HepG2 (cell line): Measurements from ENCODE around the gene FAM174C. TPM values are rescaled to one million over a fixed set of nuclear protein-coding genes. Genes with fewer than 3 reads are reported as not detected.

ENCODE experiments used
- BCLAF1 ChIP-seq: fragments of 450-650 bp; IDR thresholded peaks from 2 replicates; pipeline ENCODE4 v1.6.1; 2017; ENCODE audit warnings: mild to moderate bottlenecking
- BHLHE40 ChIP-seq: IDR thresholded peaks from 2 replicates; pipeline ENCODE4 v1.6.1; 2011; ENCODE audit warnings: low read length, improper control_type of control experiment
- ETV6 ChIP-seq: sonication (generic); formaldehyde crosslinking; conservative IDR thresholded peaks from 2 replicates; pipeline ENCODE4 v1.4.0; 2020; ENCODE audit warnings: missing genetic modification reagents
- GATAD2A ChIP-seq: IDR thresholded peaks from 2 replicates; pipeline ENCODE4 v1.6.1; 2016
- HIC2 ChIP-seq: sonication (generic); formaldehyde crosslinking; IDR thresholded peaks from 2 replicates; pipeline ENCODE4 v1.9.0; 2022; ENCODE audit warnings: low read depth, missing genetic modification reagents
- HNRNPH1 ChIP-seq: fragments of 200-400 bp; formaldehyde crosslinking; optimal IDR thresholded peaks from 2 replicates; pipeline ENCODE3; 2017; ENCODE audit warnings: mild to moderate bottlenecking, low read depth, low read length
- NCOA5 ChIP-seq: sonication (generic); formaldehyde crosslinking; IDR thresholded peaks from 2 replicates; pipeline ENCODE4 v1.4.0; 2020; ENCODE audit warnings: missing genetic modification reagents
- NKX3-1 ChIP-seq: sonication (generic); formaldehyde crosslinking; IDR thresholded peaks from 2 replicates; pipeline ENCODE4 v1.5.0; 2020; ENCODE audit warnings: missing genetic modification reagents
- SRSF4 ChIP-seq: fragments of 200-400 bp; formaldehyde crosslinking; IDR thresholded peaks from one replicate; pipeline ENCODE4 v1.6.1; 2018; ENCODE audit warnings: mild to moderate bottlenecking, low read depth, low read length, moderate library complexity; ENCODE audit not compliant: poor library complexity, severe bottlenecking
- TFDP1 ChIP-seq: IDR thresholded peaks from 2 replicates; pipeline ENCODE4 v1.6.1; 2016; ENCODE audit warnings: missing compliant biosample characterization, missing genetic modification reagents, borderline replicate concordance
- ZBTB14 ChIP-seq: sonication (generic); formaldehyde crosslinking; IDR thresholded peaks from 2 replicates; pipeline ENCODE4 v1.4.0; 2020; ENCODE audit warnings: missing genetic modification reagents
- ZFY ChIP-seq: sonication (generic); formaldehyde crosslinking; IDR thresholded peaks from 2 replicates; pipeline ENCODE4 v1.4.0; 2020; ENCODE audit warnings: missing genetic modification reagents
- ZMAT5 ChIP-seq: sonication (generic); formaldehyde crosslinking; IDR thresholded peaks from 2 replicates; pipeline ENCODE4 v1.5.0; 2020; ENCODE audit warnings: mild to moderate bottlenecking, low read depth, missing genetic modification reagents, borderline replicate concordance
- ZNF124 ChIP-seq: sonication (generic); formaldehyde crosslinking; IDR thresholded peaks from 2 replicates; pipeline ENCODE4 v1.4.0; 2020; ENCODE audit warnings: missing genetic modification reagents
- ZNF232 ChIP-seq: sonication (generic); formaldehyde crosslinking; IDR thresholded peaks from 2 replicates; pipeline ENCODE4 v1.4.0; 2020; ENCODE audit warnings: missing genetic modification reagents, borderline replicate concordance
- ZNF264 ChIP-seq: sonication (generic); formaldehyde crosslinking; IDR thresholded peaks from 2 replicates; pipeline ENCODE4 v1.4.0; 2020; ENCODE audit warnings: missing genetic modification reagents
- ZNF44 ChIP-seq: sonication (generic); formaldehyde crosslinking; IDR thresholded peaks from 2 replicates; pipeline ENCODE4 v1.5.1; 2020; ENCODE audit warnings: mild to moderate bottlenecking, missing genetic modification reagents
- ZNF530 ChIP-seq: sonication (generic); formaldehyde crosslinking; IDR thresholded peaks from 2 replicates; pipeline ENCODE4 v1.5.0; 2020; ENCODE audit warnings: low read depth, mild to moderate bottlenecking, missing genetic modification reagents
- ZNF564 ChIP-seq: sonication (generic); formaldehyde crosslinking; IDR thresholded peaks from 2 replicates; pipeline ENCODE4 v1.8.1; 2023; ENCODE audit warnings: mild to moderate bottlenecking, missing genetic modification reagents
- ZNF598 ChIP-seq: sonication (generic); formaldehyde crosslinking; IDR thresholded peaks from 2 replicates; pipeline ENCODE4 v1.5.1; 2020; ENCODE audit warnings: mild to moderate bottlenecking, missing genetic modification reagents, borderline replicate concordance
- ZNF614 ChIP-seq: IDR thresholded peaks from 2 replicates; pipeline ENCODE4 v1.6.1; 2018; ENCODE audit warnings: missing biosample characterization, missing genetic modification reagents, inconsistent platforms, borderline replicate concordance
- ZNF770 ChIP-seq: sonication (generic); formaldehyde crosslinking; IDR thresholded peaks from 2 replicates; pipeline ENCODE4 v1.5.0; 2020; ENCODE audit warnings: mild to moderate bottlenecking, missing genetic modification reagents
- polyA plus RNA-seq, 8 experiments: library from polyadenylated mRNA; depleted of rRNA in 3 of 8; stranded (reverse) in 7 of 8; unstranded in 1 of 8; fragments of >200 nt; fragmentation: Illumina TruSeq in 4 of 8; extraction: Trizol in 4 of 8; gene quantifications; 2 replicates each; pipeline versions ENCODE4 v1.2.1 to v1.2.3, GENCODE V29; 2011 to 2016; ENCODE audit warnings: low read depth in 4 of 8, missing spikeins in 1 of 8, mixed read lengths in 1 of 8; ENCODE audit not compliant: insufficient read depth in 1 of 8
- total RNA-seq, 5 experiments: library from RNA; depleted of rRNA; stranded (reverse); fragments of >200 nt; fragmentation: Illumina TruSeq; extraction: Trizol; gene quantifications; 2 replicates each; pipeline ENCODE4 v1.2.3, GENCODE V29; 2016; ENCODE audit warnings: low read depth in 1 of 5

FAM174C gene
- total and polyA plus RNA-seq, 2 of the 13 experiments (the other 11 are each of a cell fraction or from before 2014, with no cell fraction given), result 19.5 to 31.3 TPM

GRCh38 chr19:1253514-1254080 lies 21.7 kb upstream of the FAM174C start (continued):
- TF ChIP-seq ZNF770 (CRISPR knock-in tag) (no peak), ZBTB14 (CRISPR knock-in tag) (no peak), ETV6 (CRISPR knock-in tag) (0 out of 2 replicates have a peak, but pooled peaks have one; percentile 34), BHLHE40 (no peak), NCOA5 (CRISPR knock-in tag) (no peak), ZNF598 (CRISPR knock-in tag) (no peak), ZNF564 (0 out of 2 replicates have a peak, but pooled peaks have one; percentile 35), NKX3-1 (no peak; the same call in 1 of the 2 replicates), HNRNPH1 (peak; percentile 26), ZNF614 (no peak), ZNF264 (CRISPR knock-in tag) (no peak), ZFY (peak; percentile 44), GATAD2A (CRISPR knock-in tag) (peak; percentile 78), ZNF124 (CRISPR knock-in tag) (no peak), ZMAT5 (CRISPR knock-in tag) (no peak), ZNF232 (no peak), HIC2 (peak; percentile 64; the same call in 1 of the 2 replicates), TFDP1 (CRISPR knock-in tag) (no peak), ZNF530 (CRISPR knock-in tag) (no peak), BCLAF1 (no peak), ZNF44 (no peak), SRSF4 (no peak)
